Adrenal gland (tissue), 12 donors: Measurements from ENCODE around the gene TOX3. TPM values are rescaled to one million over a fixed set of nuclear protein-coding genes. Genes with fewer than 3 reads are reported as not detected.

ENCODE experiments used
- DNase-seq, 7 donors: peaks; one replicate each; pipeline ENCODE4 v3.0.0-alpha.2; 2019 to 2020
- H3K27ac ChIP-seq, 5 donors: fragments of 200-600 bp; sonication (generic) in 4 of 5; 1 replicate in 3 of 5; 2 replicates in 2 of 5; pipeline versions ENCODE4 v1.5.1 to v1.8.0; 2016 to 2020; ENCODE audit warnings: mild to moderate bottlenecking in 1 of 5
- H3K27me3 ChIP-seq: fragments of 200-600 bp; 2 replicates; pipeline ENCODE4 v1.8.0; 2021
- H3K36me3 ChIP-seq, 2 donors: fragments of 200-600 bp; replicated peaks in 1 of 2; 1 replicate in 1 of 2; 2 replicates in 1 of 2; pipeline versions ENCODE4 v1.5.1 to v1.8.0; 2018 to 2022
- H3K4me1 ChIP-seq, 2 donors: fragments of 200-600 bp; replicated peaks in 1 of 2; 1 replicate in 1 of 2; 2 replicates in 1 of 2; pipeline versions ENCODE4 v1.5.1 to v1.8.0; 2018 to 2021
- H3K4me3 ChIP-seq, 4 donors: fragments of 200-600 bp; sonication (generic) in 3 of 4; one replicate each; pipeline ENCODE4 v1.5.1; 2016 to 2018
- H3K9me3 ChIP-seq, 3 donors: fragments of 200-600 bp; sonication (generic) in 1 of 3; replicated peaks in 1 of 3; 1 replicate in 2 of 3; 2 replicates in 1 of 3; pipeline versions ENCODE4 v1.5.1 to v1.8.0; 2016 to 2021
- POLR2A ChIP-seq, 2 donors: fragments of 450-650 bp; IDR thresholded peaks; one replicate each; pipeline ENCODE4 v1.6.1; 2017; ENCODE audit warnings: antibody characterized with exemption in 2 of 2, mild to moderate bottlenecking in 2 of 2, moderate library complexity in 1 of 2
- WGBS, 4 donors: extraction: QIAGEN DNeasy Blood & Tissue Kit in 2 of 4; methylation state at CpG; one replicate each; pipeline versions ENCODE4 v1.1.5 to v1.1.7; 2013 to 2017; 5-methylcytosine and 5-hydroxymethylcytosine counted together
- intact Hi-C, 2 donors: fragments of 100-400 bp; cut with DNase I; formaldehyde crosslinking; loops; one replicate each; pipeline versions ENCODE4 v1.14.1 to v1.15.0; 2022 to 2023
- polyA plus RNA-seq, 3 donors: library from polyadenylated mRNA; stranded (reverse); fragments of 200-250 nt in 2 of 3; fragments of 350-450 nt in 1 of 3; fragmentation: Illumina TruSeq in 1 of 3; extraction: RNeasy Lipid Tissue Mini Kit (QIAGEN cat#74804) in 1 of 3; gene quantifications; one replicate each; pipeline ENCODE4 v1.2.3, GENCODE V29; 2013 to 2014
- total RNA-seq, 9 donors: library from RNA; depleted of rRNA in 4 of 9; stranded (reverse); fragments of >200 nt in 4 of 9; fragments of 120-200 nt in 1 of 9; fragmentation: NEBNext Ultra II Directional in 1 of 9; extraction: Animal tissue kit (Norgen Biotek cat#: 25700) in 1 of 9; gene quantifications; one replicate each; pipeline versions ENCODE4 v1.1.0 to v1.2.4, GENCODE V29; 2013 to 2023
- TF ChIP-seq, protein P1 (sequence below), 6 experiments: fragments of 450-650 bp in 4 of 6; fragments of 200-600 bp in 2 of 6; sonication (generic) in 1 of 6; IDR thresholded peaks; 1 replicate in 5 of 6; 2 replicates in 1 of 6; pipeline versions ENCODE4 v1.5.1 to v1.8.0; 2016 to 2021; ENCODE audit warnings: antibody characterized with exemption in 6 of 6, mild to moderate bottlenecking in 2 of 6, moderate library complexity in 1 of 6
- donor health status: healthy with polysubstance abuse.
- donor health status: Bipolar disorder and iron deficiency.
- donor health status: DM: yes; HTN: yes; CAD: no.
- donor health status: DM: no; HTN: no; CAD: no.
- donor health status: DM: no; HTN: no; CAD: no.
- donor health status: DM: yes; HTN: yes; CAD: no.

The TOX3 gene
- total and polyA plus RNA-seq, 12 donors: 0.06 to 4.2 (median 1.2) TPM; not detected in 2

DNA sequence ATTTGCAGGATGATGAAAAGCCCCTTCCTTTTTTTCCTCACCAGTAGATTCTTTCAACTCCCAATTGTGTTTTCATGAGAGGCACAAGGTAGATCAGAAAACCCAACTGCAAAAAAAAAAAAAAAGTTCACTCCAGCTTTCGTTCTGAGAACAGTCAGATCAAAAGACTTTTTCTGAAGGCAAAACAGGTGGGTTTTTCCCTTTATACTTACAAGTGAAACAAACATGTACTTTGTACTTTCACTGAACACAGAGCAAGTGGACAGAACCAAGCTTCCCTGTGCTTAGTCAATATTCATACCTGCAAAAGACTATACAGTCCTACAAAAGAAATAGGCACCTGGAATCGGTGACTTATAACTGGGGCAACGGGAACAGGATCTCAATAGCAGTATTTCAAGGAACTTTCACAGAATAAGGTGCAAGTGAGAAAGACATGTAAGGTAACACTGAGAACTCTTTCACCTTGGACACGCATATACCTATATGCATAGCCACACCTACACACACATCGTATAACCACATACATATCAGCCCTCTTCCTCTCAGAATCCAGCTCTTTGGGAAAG lies 54.1 kb downstream of the TOX3 start:
- H3K27me3 ChIP-seq: no peaks in the 10 kb centered on the region
- no peaks in the 10 kb centered on the region for H3K36me3 ChIP-seq
- DNase-seq: no peak
- no peak overlapping the region for H3K27ac ChIP-seq
- H3K9me3 ChIP-seq: no peaks in the 10 kb centered on the region
- H3K4me1 ChIP-seq: no peaks in the 10 kb centered on the region
- intact Hi-C loops: no loop called here
- WGBS, 4 donors: 75 to 81% (median 78%) methylated on average over 5 of the region's 5 CpGs
- no peak overlapping the region for H3K4me3 ChIP-seq
- TF ChIP-seq, protein P1, sequence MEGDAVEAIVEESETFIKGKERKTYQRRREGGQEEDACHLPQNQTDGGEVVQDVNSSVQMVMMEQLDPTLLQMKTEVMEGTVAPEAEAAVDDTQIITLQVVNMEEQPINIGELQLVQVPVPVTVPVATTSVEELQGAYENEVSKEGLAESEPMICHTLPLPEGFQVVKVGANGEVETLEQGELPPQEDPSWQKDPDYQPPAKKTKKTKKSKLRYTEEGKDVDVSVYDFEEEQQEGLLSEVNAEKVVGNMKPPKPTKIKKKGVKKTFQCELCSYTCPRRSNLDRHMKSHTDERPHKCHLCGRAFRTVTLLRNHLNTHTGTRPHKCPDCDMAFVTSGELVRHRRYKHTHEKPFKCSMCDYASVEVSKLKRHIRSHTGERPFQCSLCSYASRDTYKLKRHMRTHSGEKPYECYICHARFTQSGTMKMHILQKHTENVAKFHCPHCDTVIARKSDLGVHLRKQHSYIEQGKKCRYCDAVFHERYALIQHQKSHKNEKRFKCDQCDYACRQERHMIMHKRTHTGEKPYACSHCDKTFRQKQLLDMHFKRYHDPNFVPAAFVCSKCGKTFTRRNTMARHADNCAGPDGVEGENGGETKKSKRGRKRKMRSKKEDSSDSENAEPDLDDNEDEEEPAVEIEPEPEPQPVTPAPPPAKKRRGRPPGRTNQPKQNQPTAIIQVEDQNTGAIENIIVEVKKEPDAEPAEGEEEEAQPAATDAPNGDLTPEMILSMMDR (IDR thresholded peaks at IDR 0.05): no peak
- no peak for TF ChIP-seq POLR2A (IDR thresholded peaks at IDR 0.05)

DNA sequence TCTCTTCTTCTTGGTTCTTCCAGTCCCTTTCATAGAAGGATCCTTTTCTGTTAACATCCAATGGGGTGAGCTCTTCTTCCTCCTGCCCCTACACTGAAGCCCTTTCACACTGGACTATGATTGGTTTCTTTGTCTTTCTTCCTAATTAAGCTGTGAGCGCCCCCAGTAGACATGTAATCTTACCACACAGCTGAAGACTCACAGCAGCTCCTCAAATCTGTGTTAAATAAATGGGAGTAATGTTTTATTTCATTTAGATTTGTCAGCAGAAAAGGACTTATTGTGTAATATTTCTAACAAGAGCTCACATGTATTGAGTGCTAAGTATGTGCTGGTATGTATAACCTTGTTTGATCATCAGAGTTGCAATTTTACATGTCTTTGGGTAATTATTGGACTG lies 55.7 kb downstream of the TOX3 start:
- H3K9me3 ChIP-seq: no peaks in the 10 kb centered on the region
- intact Hi-C loops: no loop called here
- no peak overlapping the region for H3K4me3 ChIP-seq
- no peak for TF ChIP-seq POLR2A (IDR thresholded peaks at IDR 0.05)
- TF ChIP-seq, protein P1 (IDR thresholded peaks at IDR 0.05): no peak
- no peaks in the 10 kb centered on the region for H3K4me1 ChIP-seq
- DNase-seq: no peak
- no peaks in the 10 kb centered on the region for H3K36me3 ChIP-seq
- WGBS, 4 donors: 32 to 78% (median 63%) methylated on average over 1 of the region's 1 CpG
- H3K27me3 ChIP-seq: no peaks in the 10 kb centered on the region
- no peak overlapping the region for H3K27ac ChIP-seq

DNA sequence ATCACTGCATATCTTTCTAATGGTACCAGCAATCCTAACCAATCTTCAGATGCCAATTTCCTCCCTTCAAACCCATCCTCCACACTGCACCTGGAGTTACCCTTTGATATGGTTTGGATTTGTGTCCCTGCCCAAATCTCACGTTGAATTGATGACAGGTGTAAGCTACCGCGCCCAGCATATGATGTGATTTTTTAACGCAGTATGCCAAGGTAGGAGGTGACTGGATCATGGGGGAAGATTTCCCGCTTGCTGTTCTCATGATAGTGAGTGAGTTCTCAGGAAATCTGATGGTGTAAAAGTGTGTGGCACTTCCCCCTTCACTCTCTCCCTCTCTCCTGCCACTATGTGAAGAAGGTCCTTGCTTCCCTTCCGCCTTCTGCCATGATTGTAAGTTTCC lies 57.0 kb downstream of the TOX3 start:
- Histone ChIP-seq H3K4me3 (no peak overlapping the region), H3K27me3 (no peaks in the 10 kb centered on the region), H3K36me3 (no peaks in the 10 kb centered on the region), H3K4me1 (no peaks in the 10 kb centered on the region), H3K27ac (no peak overlapping the region), H3K9me3 (no peaks in the 10 kb centered on the region)
- DNase-seq: no peak
- intact Hi-C loops: no loop called here
- TF ChIP-seq POLR2A (IDR thresholded peaks at IDR 0.05): no peak
- TF ChIP-seq, protein P1 (IDR thresholded peaks at IDR 0.05): no peak
- WGBS, 4 donors: 81 to 91% (median 82%) methylated on average over 6 of the region's 6 CpGs

DNA sequence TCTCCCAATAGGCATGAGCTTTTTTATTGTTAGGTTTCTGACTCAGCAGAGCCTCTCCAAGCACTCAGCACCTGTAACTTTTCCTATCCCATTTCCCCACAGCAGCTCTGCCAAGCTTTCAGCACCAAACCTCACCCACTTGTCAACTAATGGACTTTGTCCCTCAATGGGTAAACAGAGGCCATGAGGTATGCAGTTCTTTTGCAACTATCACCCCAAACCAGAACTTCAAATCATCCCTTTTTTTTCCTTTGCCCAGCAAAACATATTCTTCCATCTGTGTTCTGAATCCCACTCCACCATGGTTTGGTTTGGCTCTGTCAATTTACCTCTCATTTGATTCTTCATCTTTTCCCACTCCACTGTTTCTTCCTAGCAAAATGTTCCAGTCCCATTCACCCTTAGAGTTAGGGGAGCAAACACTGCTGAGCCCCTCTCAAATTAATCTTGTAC lies 58.1 kb downstream of the TOX3 start:
- intact Hi-C loops: no loop called here
- TF ChIP-seq, protein P1 (IDR thresholded peaks at IDR 0.05): no peak
- no peak for TF ChIP-seq POLR2A (IDR thresholded peaks at IDR 0.05)

More for the DNA sequence above, 58.1 kb downstream of the TOX3 start:
- H3K9me3 ChIP-seq: no peaks in the 10 kb centered on the region
- no peaks in the 10 kb centered on the region for H3K4me1 ChIP-seq
- no peaks in the 10 kb centered on the region for H3K36me3 ChIP-seq
- H3K4me3 ChIP-seq: no peak overlapping the region
- no peak for DNase-seq
- no peak overlapping the region for H3K27ac ChIP-seq
- no peaks in the 10 kb centered on the region for H3K27me3 ChIP-seq
